C1 segment of cervical spinal cord (tissue), 14 donors: Measurements from ENCODE around the gene ACAD9.
A peak's percentile ranks its signal among the peaks of the same experiment; 100 is the strongest.
"Not testable (repeated sequence)": the region's sequence is repeated elsewhere in the genome, so short reads cannot be mapped to it uniquely, and the experiment has no call there.

Experiments used
- DNase-seq, 14 donors: peaks; one replicate each; lab custom pipeline; 2025; lab: John Stamatoyannopoulos, UW

The ACAD9 gene

GRCh38 chr3:128859630-128860029 is 19.8 kb upstream of the ACAD9 start:
- no peak for DNase-seq

- no peak for DNase-seq
Observed at GRCh38 chr3:128861491-128861890, 17.9 kb upstream of the ACAD9 start.

GRCh38 chr3:128863560-128863959 is 15.9 kb upstream of the ACAD9 start:
- DNase-seq, result no peak

- peak in 11 of 14 donors; percentile 27 to 81 (median 61) for DNase-seq
Observed at GRCh38 chr3:128864351-128864811, 15.0 kb upstream of the ACAD9 start.

- DNase-seq, result peak in 8 of 14 donors; percentile 44 to 73 (median 58)
Observed at GRCh38 chr3:128864849-128865804, 14.3 kb upstream of the ACAD9 start.

- no peak for DNase-seq
Observed at GRCh38 chr3:128867200-128868125, 12.0 kb upstream of the ACAD9 start.

- DNase-seq, result no peak
Observed at GRCh38 chr3:128870347-128870746, 9.1 kb upstream of the ACAD9 start.

- no peak for DNase-seq
Observed at GRCh38 chr3:128872282-128872681, 7.1 kb upstream of the ACAD9 start.

- DNase-seq, result no peak
Observed at GRCh38 chr3:128872744-128873143, 6.7 kb upstream of the ACAD9 start.

- no peak for DNase-seq
Observed at GRCh38 chr3:128873244-128874022, 6.0 kb upstream of the ACAD9 start.

GRCh38 chr3:128874481-128875180 is 4.8 kb upstream of the ACAD9 start:
- no peak for DNase-seq

- DNase-seq, result peak in 5 of 14 donors; percentile 1 to 20 (median 5)
Observed at GRCh38 chr3:128875556-128876120, 3.8 kb upstream of the ACAD9 start.

- DNase-seq, result no peak
Observed at GRCh38 chr3:128878011-128878457, 1.4 kb upstream of the ACAD9 start.

GRCh38 chr3:128878556-128879124 is 780 bp upstream of the ACAD9 start:
- peak in 5 of 14 donors; percentile 28 to 41 (median 37) for DNase-seq

- no peak for DNase-seq
Observed at GRCh38 chr3:128879991-128880390, 571 bp downstream of the ACAD9 start.

- DNase-seq, result not testable (repeated sequence)
Observed at GRCh38 chr3:128880455-128880854, 1.0 kb downstream of the ACAD9 start.

GRCh38 chr3:128881576-128881975 is 2.2 kb downstream of the ACAD9 start:
- no peak for DNase-seq

- no peak for DNase-seq
Observed at GRCh38 chr3:128882719-128883118, 3.3 kb downstream of the ACAD9 start.

GRCh38 chr3:128884992-128885391 is 5.6 kb downstream of the ACAD9 start:
- DNase-seq, result no peak
